Testis (tissue), 5 donors: ENCODE measurements around the gene KRTAP2-3. TPM values are rescaled to one million over a fixed set of nuclear protein-coding genes. Genes with fewer than 3 reads are reported as not detected.
"Not testable (repeated sequence)": the region's sequence is repeated elsewhere in the genome, so short reads cannot be mapped to it uniquely, and the experiment has no call there.

Experiments
- DNase-seq: peaks from one replicate; pipeline ENCODE4 v3.0.0-alpha.2; 2019
- H3K27ac ChIP-seq, 2 donors: fragments of 200-600 bp; sonication (generic); one replicate each; pipeline ENCODE4 v1.5.1; 2019
- H3K27me3 ChIP-seq: fragments of 200-600 bp; sonication (generic); one replicate; pipeline ENCODE4 v1.5.1; 2019
- H3K36me3 ChIP-seq: fragments of 200-600 bp; sonication (generic); one replicate; pipeline ENCODE4 v1.5.1; 2017; ENCODE audit warnings: low read depth; ENCODE audit errors: missing control alignments
- H3K4me1 ChIP-seq: fragments of 200-600 bp; sonication (generic); one replicate; pipeline ENCODE4 v1.5.1; 2019
- H3K4me3 ChIP-seq, 2 donors: fragments of 200-600 bp; sonication (generic); one replicate each; pipeline ENCODE4 v1.5.1; 2017 to 2019
- H3K9me3 ChIP-seq: fragments of 200-600 bp; sonication (generic); one replicate; pipeline ENCODE4 v1.5.1; 2017
- POLR2A ChIP-seq: fragments of 450-650 bp; IDR thresholded peaks from one replicate; pipeline ENCODE4 v1.6.1; 2017; ENCODE audit warnings: antibody characterized with exemption, mild to moderate bottlenecking, moderate library complexity
- WGBS, 2 donors: methylation state at CpG; one replicate each; pipeline ENCODE4 v1.1.5; 2018; 5-methylcytosine and 5-hydroxymethylcytosine counted together
- intact Hi-C: fragments of 100-400 bp; cut with DNase I; formaldehyde crosslinking; loops from one replicate; pipeline ENCODE4 v1.15.1; 2023; ENCODE audit warnings: low total_unique reads
- long read RNA-seq, 2 donors: transcript quantifications; one replicate each; lab custom pipeline, GENCODE V29; 2026
- polyA plus RNA-seq: library from polyadenylated mRNA; stranded (reverse); fragments of 350-450 nt; fragmentation: Illumina TruSeq; extraction: RNeasy Lipid Tissue Mini Kit (QIAGEN cat#74804); gene quantifications from one replicate; pipeline ENCODE4 v1.2.3, GENCODE V29; 2014; ENCODE audit warnings: low read depth, low replicate concordance; ENCODE audit not compliant: insufficient read depth
- total RNA-seq, 2 donors: library from RNA; depleted of rRNA; stranded (reverse); fragments of >200 nt; gene quantifications; one replicate each; pipeline ENCODE4 v1.2.3, GENCODE V29; 2016
- TF ChIP-seq, protein P1 (sequence below), 3 experiments: fragments of 450-650 bp in 2 of 3; fragments of 200-600 bp in 1 of 3; sonication (generic) in 1 of 3; IDR thresholded peaks; one replicate each; pipeline ENCODE4 v1.5.1; 2016 to 2019; ENCODE audit warnings: antibody characterized with exemption in 3 of 3, mild to moderate bottlenecking in 2 of 3, moderate library complexity in 1 of 3

The KRTAP2-3 gene, protein sequence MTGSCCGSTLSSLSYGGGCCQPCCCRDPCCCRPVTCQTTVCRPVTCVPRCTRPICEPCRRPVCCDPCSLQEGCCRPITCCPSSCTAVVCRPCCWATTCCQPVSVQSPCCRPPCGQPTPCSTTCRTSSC
- total RNA-seq: not detected
- polyA plus RNA-seq: not detected
- long read RNA-seq, donor 1: 0 reads
- long read RNA-seq, donor 2: 0 reads

DNA sequence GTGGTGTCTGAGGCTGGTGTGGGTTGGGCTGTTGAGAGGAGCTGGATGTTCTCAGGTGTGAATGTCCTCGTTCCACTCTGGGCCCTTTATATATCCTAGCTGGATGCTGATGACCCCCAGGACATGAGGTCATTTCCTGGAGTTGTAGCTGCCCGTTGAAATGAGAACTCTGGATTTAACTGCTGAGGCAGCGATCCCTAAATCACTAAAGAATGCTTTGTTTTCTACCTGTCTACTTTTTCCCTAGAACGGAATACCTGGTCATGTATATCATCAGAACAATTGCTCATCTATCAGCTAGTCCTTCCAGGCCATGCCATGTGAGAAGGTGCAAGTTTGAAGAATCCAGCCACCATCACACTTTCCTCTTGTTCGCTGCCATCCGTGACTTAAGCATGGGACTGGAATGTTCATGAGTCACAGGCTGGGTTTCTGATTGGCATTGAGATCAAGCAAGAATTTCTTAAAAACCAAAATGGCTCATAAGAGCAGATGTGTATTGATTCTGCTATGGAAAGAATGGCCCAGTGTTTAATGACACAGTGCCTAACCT, at the start of gene KRTAP2-3:
Gene KRTAP2-3 (minus strand): TSS at position 63 of the 553 bp plus-strand sequence. CDS start 64 bp downstream, outside the sequence.
- WGBS, 2 donors: 44 to 74% methylated on average over 6 of the region's 6 CpGs
- H3K4me3 ChIP-seq: no peak within 1 kb of the TSS
- H3K27ac ChIP-seq: no peak within 1 kb of the TSS
- no peak for DNase-seq
- intact Hi-C loops: no loop called here
- H3K9me3 ChIP-seq: no peaks in the 10 kb centered on the region
- H3K36me3 ChIP-seq: no peaks in the 10 kb centered on the region
- no peaks in the 10 kb centered on the region for H3K4me1 ChIP-seq
- TF ChIP-seq POLR2A: no peak
- H3K27me3 ChIP-seq: no peaks in the 10 kb centered on the region

DNA sequence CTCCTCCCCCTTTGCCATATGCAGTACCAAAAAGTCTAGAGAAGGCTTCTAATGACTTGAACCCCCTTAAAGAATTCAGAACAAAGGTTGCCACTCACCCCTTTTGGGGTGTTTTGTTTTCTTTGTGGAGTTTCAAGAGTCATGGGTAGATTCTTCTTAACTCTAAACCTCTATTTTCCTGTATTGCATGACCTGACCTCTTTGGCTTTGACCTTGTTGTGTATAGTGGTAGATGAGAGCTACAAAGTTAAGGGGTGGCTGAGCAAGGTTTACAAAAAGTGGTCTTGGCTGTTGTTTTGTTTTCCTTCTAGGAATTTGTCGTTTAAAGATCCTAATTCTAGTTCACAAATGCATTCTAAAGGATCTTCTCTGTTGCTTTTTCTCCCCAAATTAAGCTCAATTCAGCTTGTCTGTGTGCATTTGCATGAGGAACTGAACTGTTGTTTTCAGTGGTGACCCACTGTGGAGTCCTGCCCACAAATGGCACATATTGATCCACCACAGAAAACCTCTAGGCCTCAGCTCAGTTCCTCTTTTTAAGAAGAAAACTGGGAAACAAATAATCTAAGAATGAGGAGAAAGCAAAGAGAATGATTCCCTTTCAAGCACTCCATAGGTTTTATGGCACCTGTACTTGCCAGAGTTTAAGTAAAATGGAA, 48.9 kb upstream of the KRTAP2-3 start:
- 4 to 48% methylated on average over 1 of the region's 1 CpG for WGBS, 2 donors
- H3K27ac ChIP-seq, intact Hi-C loops, H3K27me3 ChIP-seq, H3K4me1 ChIP-seq, H3K9me3 ChIP-seq, H3K36me3 ChIP-seq, DNase-seq, H3K4me3 ChIP-seq: not testable (repeated sequence)

DNA sequence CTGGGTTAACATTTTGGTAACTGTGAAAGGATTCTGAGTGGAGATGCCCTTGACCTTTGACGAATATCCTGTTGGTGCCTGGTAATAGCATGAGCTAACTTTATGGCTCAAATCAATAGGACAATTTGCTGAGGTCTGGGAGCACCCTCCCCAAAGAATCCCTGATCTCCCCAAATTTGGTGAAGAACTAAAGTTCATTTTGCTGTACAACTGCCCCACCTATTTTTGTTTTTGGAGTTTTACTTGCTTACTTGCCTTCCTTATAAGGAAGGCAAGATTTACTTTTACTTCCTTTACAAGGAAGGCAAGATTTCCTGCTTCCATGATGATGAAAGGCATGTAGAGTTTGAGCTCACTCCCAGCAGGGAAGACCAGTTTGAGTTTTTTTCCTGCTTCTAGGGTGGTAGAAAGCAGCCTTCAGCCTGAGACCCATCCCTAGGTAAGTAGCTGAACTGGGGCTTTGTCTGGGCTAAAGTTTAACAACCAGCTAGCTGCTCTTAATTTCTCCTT, 48.1 kb upstream of the KRTAP2-3 start:
- DNase-seq: no peak
- WGBS, 2 donors: 50 to 68% methylated on average over 1 of the region's 1 CpG
- no peaks in the 10 kb centered on the region for H3K27me3 ChIP-seq
- no peaks in the 10 kb centered on the region for H3K36me3 ChIP-seq
- H3K4me1 ChIP-seq: no peaks in the 10 kb centered on the region
- H3K9me3 ChIP-seq: no peaks in the 10 kb centered on the region
- TF ChIP-seq, protein P1, sequence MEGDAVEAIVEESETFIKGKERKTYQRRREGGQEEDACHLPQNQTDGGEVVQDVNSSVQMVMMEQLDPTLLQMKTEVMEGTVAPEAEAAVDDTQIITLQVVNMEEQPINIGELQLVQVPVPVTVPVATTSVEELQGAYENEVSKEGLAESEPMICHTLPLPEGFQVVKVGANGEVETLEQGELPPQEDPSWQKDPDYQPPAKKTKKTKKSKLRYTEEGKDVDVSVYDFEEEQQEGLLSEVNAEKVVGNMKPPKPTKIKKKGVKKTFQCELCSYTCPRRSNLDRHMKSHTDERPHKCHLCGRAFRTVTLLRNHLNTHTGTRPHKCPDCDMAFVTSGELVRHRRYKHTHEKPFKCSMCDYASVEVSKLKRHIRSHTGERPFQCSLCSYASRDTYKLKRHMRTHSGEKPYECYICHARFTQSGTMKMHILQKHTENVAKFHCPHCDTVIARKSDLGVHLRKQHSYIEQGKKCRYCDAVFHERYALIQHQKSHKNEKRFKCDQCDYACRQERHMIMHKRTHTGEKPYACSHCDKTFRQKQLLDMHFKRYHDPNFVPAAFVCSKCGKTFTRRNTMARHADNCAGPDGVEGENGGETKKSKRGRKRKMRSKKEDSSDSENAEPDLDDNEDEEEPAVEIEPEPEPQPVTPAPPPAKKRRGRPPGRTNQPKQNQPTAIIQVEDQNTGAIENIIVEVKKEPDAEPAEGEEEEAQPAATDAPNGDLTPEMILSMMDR (IDR thresholded peaks at IDR 0.05): no peak
- no peak for TF ChIP-seq POLR2A
- intact Hi-C loops: no loop called here
- H3K27ac ChIP-seq: no peak overlapping the region
- no peak overlapping the region for H3K4me3 ChIP-seq

DNA sequence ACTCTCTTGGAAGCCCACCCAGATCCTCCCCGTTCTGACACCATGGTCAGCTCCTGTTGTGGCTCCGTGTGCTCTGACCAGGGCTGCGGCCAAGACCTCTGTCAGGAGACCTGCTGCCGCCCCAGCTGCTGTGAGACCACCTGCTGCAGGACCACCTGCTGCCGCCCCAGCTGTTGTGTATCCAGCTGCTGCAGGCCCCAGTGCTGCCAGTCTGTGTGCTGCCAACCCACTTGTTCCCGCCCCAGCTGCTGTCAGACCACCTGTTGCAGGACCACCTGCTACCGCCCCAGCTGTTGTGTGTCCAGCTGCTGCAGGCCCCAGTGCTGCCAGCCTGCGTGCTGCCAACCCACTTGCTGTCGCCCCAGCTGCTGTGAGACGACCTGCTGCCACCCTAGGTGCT, 45.4 kb upstream of the KRTAP2-3 start, which contains the start of gene KRTAP4-9:
Gene KRTAP4-9 (plus strand): TSS at position 43 of the 400 bp plus-strand sequence. CDS start 0 bp downstream, at position 43.
- 60 to 63% methylated on average over 2 to 4 of the region's 10 CpGs for whole genome bisulfite sequencing, 2 donors
- H3K27me3 ChIP-seq, H3K27ac ChIP-seq, H3K36me3 ChIP-seq, H3K9me3 ChIP-seq, H3K4me3 ChIP-seq, intact Hi-C loops, DNase-seq, H3K4me1 ChIP-seq: not testable (repeated sequence)

DNA sequence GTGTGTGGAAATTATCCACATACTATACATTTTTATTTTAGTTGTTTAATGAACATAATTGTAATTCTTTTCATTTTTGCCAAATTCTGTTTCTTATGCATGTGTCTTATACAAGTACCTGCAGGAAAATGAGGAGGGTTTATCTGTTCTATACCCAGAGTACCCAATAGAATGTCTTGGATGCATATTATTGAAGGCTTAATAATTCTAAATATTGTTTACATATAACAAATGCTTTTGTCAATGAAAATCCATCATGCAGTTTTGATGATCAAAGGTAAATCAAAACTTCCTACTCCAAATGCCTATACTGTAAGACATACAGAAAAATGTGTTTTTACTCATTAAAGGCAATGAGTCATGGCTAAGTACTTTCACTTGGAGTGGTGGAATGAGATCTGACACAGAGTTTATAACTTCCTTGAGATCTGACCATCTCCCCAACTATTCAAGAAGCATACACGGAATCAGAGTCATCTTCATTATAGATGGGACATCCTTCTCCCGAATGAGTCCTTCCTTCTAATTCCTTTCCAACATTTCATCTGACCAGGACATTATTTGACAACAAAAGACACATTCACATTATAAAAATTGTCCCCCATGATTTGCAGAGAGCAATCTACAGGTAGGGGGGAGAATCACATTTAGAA, 44.6 kb upstream of the KRTAP2-3 start:
- H3K27ac ChIP-seq, H3K36me3 ChIP-seq, DNase-seq, intact Hi-C loops, H3K4me3 ChIP-seq, H3K27me3 ChIP-seq, H3K4me1 ChIP-seq, H3K9me3 ChIP-seq: not testable (repeated sequence)
- WGBS, 2 donors: 90 to 93% methylated on average over 2 of the region's 2 CpGs

DNA sequence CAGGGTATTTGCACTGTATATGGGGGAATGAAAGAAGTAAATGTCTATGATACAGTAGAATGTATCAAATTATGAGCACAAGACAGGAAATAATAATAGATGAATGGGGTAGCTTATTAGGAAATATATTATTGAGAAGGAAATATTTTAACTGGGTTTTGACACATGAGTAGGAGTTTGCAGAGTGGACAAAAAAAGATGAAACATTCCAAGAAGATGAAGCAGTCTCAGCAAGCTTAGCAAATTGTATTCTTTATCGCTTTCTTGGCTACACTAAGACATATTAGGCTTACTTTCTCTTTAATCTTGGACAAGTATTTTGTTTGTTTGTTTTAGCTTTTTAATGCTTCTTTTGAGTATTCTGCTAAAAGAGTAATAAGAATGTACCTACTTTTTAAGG, 44.0 kb upstream of the KRTAP2-3 start:
- no peak for DNase-seq
- Histone ChIP-seq H3K27ac (no peak overlapping the region), H3K36me3 (no peaks in the 10 kb centered on the region), H3K4me1 (no peaks in the 10 kb centered on the region), H3K9me3 (no peaks in the 10 kb centered on the region), H3K27me3 (no peaks in the 10 kb centered on the region), H3K4me3 (no peak overlapping the region)
- intact Hi-C loops: no loop called here
- TF ChIP-seq, protein P1 (IDR thresholded peaks at IDR 0.05): no peak
- no peak for TF ChIP-seq POLR2A
- 64 to 77% methylated on average over 1 of the region's 1 CpG for WGBS, 2 donors
